ENCODE measurements around the gene CHSY1. TPM values are rescaled to one million over a fixed set of nuclear protein-coding genes. Genes with fewer than 3 reads are reported as not detected.
A peak's percentile ranks its signal among the peaks of the same experiment; 100 is the strongest.

CHSY1 gene
- total and polyA plus RNA-seq, 8 donors, result 4.7 to 57.1 (median 22.1) TPM

- H3K4me1 ChIP-seq, result peaks cover 10 to 66% (median 26%) of the 10 kb centered on the region in 4 donors
- no peak for DNase-seq
- H3K27me3 ChIP-seq, result no peaks in the 10 kb centered on the region
- intact Hi-C loops (cut with DNase I; ENCODE audit: low total_unique reads), result no loop called here
- peaks cover 2 to 10% (median 7%) of the 10 kb centered on the region in 4 donors for H3K9me3 ChIP-seq
- TF ChIP-seq EP300 (IDR thresholded peaks at IDR 0.05), result no peak
- no peak for TF ChIP-seq POLR2A (IDR thresholded peaks at IDR 0.05)
- no peak for TF ChIP-seq CTCF (IDR thresholded peaks at IDR 0.05)
- TF ChIP-seq POLR2AphosphoS5 (IDR thresholded peaks at IDR 0.05), result peak in 2 of 3 donors; percentile 8 to 36
- peak overlapping the region in 4 of 5 donors; percentile 37 to 89 (median 84) for H3K27ac ChIP-seq
- WGBS, 5 donors, result 77 to 85% (median 83%) methylated on average over 20 of the region's 20 CpGs
- H3K36me3 ChIP-seq, result peaks cover 0 to 19% (median 11%) of the 10 kb centered on the region in 4 donors
- no peak overlapping the region for H3K4me3 ChIP-seq
These were observed 81.1 kb downstream of the CHSY1 start for GRCh38 chr15:101170568-101171350.

- Histone ChIP-seq H3K4me3 (no peak overlapping the region), H3K27me3 (no peaks in the 10 kb centered on the region), H3K9me3 (peaks cover 5 to 22% (median 14%) of the 10 kb centered on the region in 4 donors), H3K36me3 (peaks cover 0 to 10% (median 9%) of the 10 kb centered on the region in 4 donors), H3K27ac (peak overlapping the region in 4 of 5 donors; percentile 82 to 89 (median 86)), H3K4me1 (peaks cover 10 to 60% (median 26%) of the 10 kb centered on the region in 4 donors)
- WGBS, 5 donors, result 85 to 91% (median 89%) methylated on average over 18 to 19 of the region's 19 CpGs
- no peak for DNase-seq
- TF ChIP-seq EP300 (IDR thresholded peaks at IDR 0.05) (no peak), POLR2AphosphoS5 (IDR thresholded peaks at IDR 0.05) (no peak), POLR2A (IDR thresholded peaks at IDR 0.05) (no peak), CTCF (IDR thresholded peaks at IDR 0.05) (no peak)
- intact Hi-C loops (cut with DNase I; ENCODE audit: low total_unique reads), result no loop called here
These were observed 82.3 kb downstream of the CHSY1 start for GRCh38 chr15:101169495-101170071.

GRCh38 chr15:101168898-101169494, 82.9 kb downstream of the CHSY1 start:
- intact Hi-C loops (cut with DNase I; ENCODE audit: low total_unique reads), result no loop called here
- TF ChIP-seq EP300 (IDR thresholded peaks at IDR 0.05), result no peak
- no peak for TF ChIP-seq POLR2AphosphoS5 (IDR thresholded peaks at IDR 0.05)
- TF ChIP-seq CTCF (IDR thresholded peaks at IDR 0.05), result no peak
- TF ChIP-seq POLR2A (IDR thresholded peaks at IDR 0.05), result no peak
- Histone ChIP-seq H3K4me3 (no peak overlapping the region), H3K27ac (peak overlapping the region; percentile 60 to 89 (median 85)), H3K9me3 (peaks cover 8 to 28% (median 17%) of the 10 kb centered on the region in 4 donors), H3K36me3 (peaks cover 0 to 4% (median 3%) of the 10 kb centered on the region in 4 donors), H3K27me3 (no peaks in the 10 kb centered on the region), H3K4me1 (peaks cover 10 to 54% (median 24%) of the 10 kb centered on the region in 4 donors)
- no peak for DNase-seq
- WGBS, 5 donors, result 82 to 96% (median 93%) methylated on average over 2 to 6 of the region's 6 CpGs

GRCh38 chr15:101168463-101168824, 83.4 kb downstream of the CHSY1 start:
- Histone ChIP-seq H3K4me1 (peaks cover 10 to 49% (median 25%) of the 10 kb centered on the region in 4 donors), H3K9me3 (peaks cover 9 to 28% (median 17%) of the 10 kb centered on the region in 4 donors), H3K36me3 (no peaks in the 10 kb centered on the region), H3K4me3 (no peak overlapping the region), H3K27me3 (no peaks in the 10 kb centered on the region), H3K27ac (peak overlapping the region; percentile 60 to 89 (median 85))
- intact Hi-C loops (cut with DNase I; ENCODE audit: low total_unique reads), result no loop called here
- TF ChIP-seq CTCF (IDR thresholded peaks at IDR 0.05) (no peak), EP300 (IDR thresholded peaks at IDR 0.05) (no peak), POLR2AphosphoS5 (IDR thresholded peaks at IDR 0.05) (no peak), POLR2A (IDR thresholded peaks at IDR 0.05) (no peak)
- WGBS, 5 donors, result 5 to 31% (median 9%) methylated on average over 1 of the region's 1 CpG
- DNase-seq, result peak in 1 of 2 donors; percentile 45

All from stomach (tissue), 9 donors.